CD14-positive monocyte (primary cell): ENCODE results near the gene IFNA17. TPM values are rescaled to one million over a fixed set of nuclear protein-coding genes. Genes with fewer than 3 reads are reported as not detected.

Source experiments
- DNase-seq, 3 donors: peaks; one replicate each; pipeline ENCODE4 v3.0.0-alpha.2; 2011 to 2022
- H2AFZ ChIP-seq: 2 replicates; pipeline ENCODE4 v1.6.0; 2012; ENCODE audit warnings: mild to moderate bottlenecking, low read depth, low read length, inconsistent platforms; ENCODE audit not compliant: insufficient read depth, poor library complexity, severe bottlenecking
- H3K27ac ChIP-seq, 2 donors: 1 replicate in 1 of 2; 2 replicates in 1 of 2; pipeline ENCODE4 v1.5.1; 2012 to 2013; ENCODE audit warnings: low read length in 2 of 2, control low read depth in 1 of 2, inconsistent platforms in 1 of 2, low read depth in 1 of 2, mild to moderate bottlenecking in 1 of 2
- H3K27me3 ChIP-seq, 2 donors: one replicate each; pipeline versions ENCODE4 v1.6.0 to v1.6.1; 2011 to 2013; ENCODE audit warnings: low read length in 2 of 2; ENCODE audit not compliant: control insufficient read depth in 2 of 2, insufficient read depth in 2 of 2
- H3K36me3 ChIP-seq, 2 donors: replicated peaks in 1 of 2; 1 replicate in 1 of 2; 2 replicates in 1 of 2; pipeline versions ENCODE4 v1.5.1 to v1.6.1; 2012 to 2013; ENCODE audit warnings: low read length in 2 of 2, control low read depth in 1 of 2, inconsistent platforms in 1 of 2, mild to moderate bottlenecking in 1 of 2; ENCODE audit not compliant: insufficient read depth in 2 of 2, control insufficient read depth in 1 of 2
- H3K4me1 ChIP-seq, 2 donors: 1 replicate in 1 of 2; 2 replicates in 1 of 2; pipeline versions ENCODE4 v1.5.1 to v1.6.1; 2012 to 2013; ENCODE audit warnings: low read length in 2 of 2, control low read depth in 1 of 2, inconsistent platforms in 1 of 2, mild to moderate bottlenecking in 1 of 2, moderate library complexity in 1 of 2; ENCODE audit not compliant: insufficient read depth in 2 of 2, control insufficient read depth in 1 of 2
- H3K4me2 ChIP-seq: replicated peaks from 2 replicates; pipeline ENCODE3; 2012; ENCODE audit warnings: low read length, moderate library complexity, mild to moderate bottlenecking; ENCODE audit not compliant: poor library complexity, severe bottlenecking; ENCODE audit errors: extremely low read depth
- H3K4me3 ChIP-seq, 3 experiments: fragments of 200-600 bp in 1 of 3; sonication (generic) in 1 of 3; replicated peaks in 1 of 3; 1 replicate in 2 of 3; 2 replicates in 1 of 3; pipeline ENCODE4 v1.5.1; 2011 to 2013; ENCODE audit warnings: low read length in 3 of 3, mild to moderate bottlenecking in 3 of 3, control low read depth in 2 of 3, low read depth in 2 of 3, inconsistent platforms in 1 of 3, moderate library complexity in 1 of 3
- H3K79me2 ChIP-seq: 2 replicates; pipeline ENCODE4 v1.6.0; 2012; ENCODE audit warnings: mild to moderate bottlenecking, control low read depth, inconsistent platforms, low read length, moderate library complexity; ENCODE audit not compliant: insufficient read depth
- H3K9ac ChIP-seq: 2 replicates; pipeline ENCODE4 v1.6.0; 2017; ENCODE audit warnings: low read length, mild to moderate bottlenecking; ENCODE audit not compliant: insufficient read depth, poor library complexity, severe bottlenecking
- H3K9me3 ChIP-seq, 2 donors: replicated peaks in 1 of 2; 1 replicate in 1 of 2; 2 replicates in 1 of 2; pipeline versions ENCODE4 v1.5.1 to v1.6.1; 2012 to 2013; ENCODE audit warnings: low read length in 2 of 2, control low read depth in 1 of 2; ENCODE audit not compliant: control insufficient read depth in 1 of 2, insufficient read depth in 1 of 2
- H4K20me1 ChIP-seq: 2 replicates; pipeline ENCODE4 v1.6.0; 2012; ENCODE audit warnings: mild to moderate bottlenecking, low read length, control low read depth, moderate library complexity; ENCODE audit not compliant: insufficient read depth
- H3K27ac Mint-ChIP-seq, 7 donors: one replicate each; pipeline ENCODE4 v1.8.0; 2020; ENCODE audit warnings: mild to moderate bottlenecking in 7 of 7, mixed read lengths in 7 of 7, moderate library complexity in 6 of 7, inconsistent platforms in 2 of 7
- H3K27me3 Mint-ChIP-seq, 3 donors: one replicate each; pipeline ENCODE4 v1.8.0; 2021 to 2022; ENCODE audit warnings: low read depth in 3 of 3, mild to moderate bottlenecking in 3 of 3, mixed read lengths in 3 of 3, moderate library complexity in 3 of 3, inconsistent platforms in 1 of 3
- H3K36me3 Mint-ChIP-seq, 2 donors: one replicate each; pipeline ENCODE4 v1.8.0; 2020; ENCODE audit warnings: mixed read lengths in 2 of 2, inconsistent platforms in 1 of 2, mild to moderate bottlenecking in 1 of 2
- H3K4me1 Mint-ChIP-seq: one replicate; pipeline ENCODE4 v1.8.0; 2020; ENCODE audit warnings: mild to moderate bottlenecking, mixed read lengths
- H3K4me3 Mint-ChIP-seq, 2 donors: one replicate each; pipeline ENCODE4 v1.8.0; 2020; ENCODE audit warnings: mild to moderate bottlenecking in 2 of 2, mixed read lengths in 2 of 2, moderate library complexity in 1 of 2
- H3K9me3 Mint-ChIP-seq, 7 donors: one replicate each; pipeline ENCODE4 v1.8.0; 2020 to 2022; ENCODE audit warnings: mixed read lengths in 7 of 7, mild to moderate bottlenecking in 6 of 7, moderate library complexity in 6 of 7, inconsistent platforms in 2 of 7
- WGBS: methylation state at CpG from one replicate; pipeline ENCODE4 v1.1.5; 2013; ENCODE audit warnings: missing lambda C conversion rate; ENCODE audit not compliant: insufficient coverage; 5-methylcytosine and 5-hydroxymethylcytosine counted together
- intact Hi-C, 2 donors: fragments of 100-400 bp; cut with micrococcal nuclease; formaldehyde crosslinking; loops; one replicate each; pipeline versions ENCODE4 v1.15.0 to v1.15.1; 2023
- polyA plus RNA-seq, 3 donors: library from polyadenylated mRNA; depleted of rRNA in 1 of 3; unstranded in 2 of 3; stranded (reverse) in 1 of 3; fragments of 300-500 nt in 2 of 3; fragments of >200 nt in 1 of 3; fragmentation: Illumina TruSeq in 2 of 3; gene quantifications; 1 replicate in 2 of 3; 2 replicates in 1 of 3; pipeline ENCODE4 v1.2.3, GENCODE V29; 2012 to 2021
- TF ChIP-seq, protein P1 (sequence below): fragments of 200-600 bp; IDR thresholded peaks from one replicate; pipeline ENCODE4 v1.8.0; 2022; ENCODE audit warnings: antibody characterized with exemption, mild to moderate bottlenecking

Gene IFNA17
- polyA plus RNA-seq, 3 donors, result not detected

DNA sequence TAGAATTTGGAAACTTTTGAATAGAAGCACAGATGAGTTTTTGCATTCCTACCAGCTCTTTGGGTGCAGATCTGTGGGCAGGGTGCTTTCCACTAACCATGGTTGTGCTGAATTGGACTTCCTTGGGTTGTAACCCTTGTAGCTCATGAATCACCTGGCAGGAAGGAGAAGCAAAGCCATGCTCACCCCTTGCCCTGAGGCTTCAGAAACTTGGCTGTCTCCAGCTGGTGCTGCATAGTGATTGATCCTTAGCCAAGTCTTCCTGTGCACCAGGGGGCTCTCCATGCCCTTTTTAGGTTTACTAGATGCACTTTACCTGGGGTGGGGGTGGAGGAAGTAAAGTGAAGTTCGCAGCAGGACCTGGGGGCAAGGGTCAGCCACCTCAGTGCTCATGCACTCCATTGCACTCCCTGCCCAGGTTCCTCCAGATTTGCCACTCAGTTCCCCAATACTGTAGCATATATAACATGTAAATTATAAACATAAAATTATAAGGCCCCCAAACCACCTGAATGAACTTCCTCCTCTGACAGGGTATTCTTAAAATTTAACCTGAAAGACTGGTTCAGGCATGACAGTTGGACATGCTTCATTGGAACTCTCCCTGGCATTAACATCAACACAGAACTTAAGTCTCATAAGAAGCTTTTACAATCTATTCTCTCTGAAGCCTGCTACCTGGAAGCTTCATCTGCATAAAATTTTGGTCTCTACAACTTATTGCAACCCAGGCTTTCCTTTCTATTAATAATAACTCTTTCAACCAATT is 37.6 kb upstream of the IFNA17 start:
- Mint-ChIP-seq H3K27me3 (peaks cover 0 to 11% (median 4%) of the 10 kb centered on the region in 3 donors), H3K9me3 (peaks cover 0 to 2% (median 0%) of the 10 kb centered on the region in 7 donors), H3K4me1 (peaks cover 11% of the 10 kb centered on the region), H3K27ac (no peak overlapping the region), H3K36me3 (no peaks in the 10 kb centered on the region), H3K4me3 (no peak overlapping the region)
- Histone ChIP-seq H2AFZ (no peak overlapping the region), H3K27ac (no peak overlapping the region), H3K4me3 (no peak overlapping the region), H3K27me3 (no peaks in the 10 kb centered on the region), H3K9me3 (no peaks in the 10 kb centered on the region), H3K79me2 (no peaks in the 10 kb centered on the region), H3K4me2 (no peak overlapping the region), H3K36me3 (no peaks in the 10 kb centered on the region), H3K4me1 (peaks cover 9% of the 10 kb centered on the region in 2 donors), H4K20me1 (no peaks in the 10 kb centered on the region), H3K9ac (no peak overlapping the region)
- TF ChIP-seq, protein P1, sequence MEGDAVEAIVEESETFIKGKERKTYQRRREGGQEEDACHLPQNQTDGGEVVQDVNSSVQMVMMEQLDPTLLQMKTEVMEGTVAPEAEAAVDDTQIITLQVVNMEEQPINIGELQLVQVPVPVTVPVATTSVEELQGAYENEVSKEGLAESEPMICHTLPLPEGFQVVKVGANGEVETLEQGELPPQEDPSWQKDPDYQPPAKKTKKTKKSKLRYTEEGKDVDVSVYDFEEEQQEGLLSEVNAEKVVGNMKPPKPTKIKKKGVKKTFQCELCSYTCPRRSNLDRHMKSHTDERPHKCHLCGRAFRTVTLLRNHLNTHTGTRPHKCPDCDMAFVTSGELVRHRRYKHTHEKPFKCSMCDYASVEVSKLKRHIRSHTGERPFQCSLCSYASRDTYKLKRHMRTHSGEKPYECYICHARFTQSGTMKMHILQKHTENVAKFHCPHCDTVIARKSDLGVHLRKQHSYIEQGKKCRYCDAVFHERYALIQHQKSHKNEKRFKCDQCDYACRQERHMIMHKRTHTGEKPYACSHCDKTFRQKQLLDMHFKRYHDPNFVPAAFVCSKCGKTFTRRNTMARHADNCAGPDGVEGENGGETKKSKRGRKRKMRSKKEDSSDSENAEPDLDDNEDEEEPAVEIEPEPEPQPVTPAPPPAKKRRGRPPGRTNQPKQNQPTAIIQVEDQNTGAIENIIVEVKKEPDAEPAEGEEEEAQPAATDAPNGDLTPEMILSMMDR, result no peak
- no peak for DNase-seq
- intact Hi-C loops, result no loop called here
- no CpG with 5 or more reads among the region's 1 CpG for WGBS

DNA sequence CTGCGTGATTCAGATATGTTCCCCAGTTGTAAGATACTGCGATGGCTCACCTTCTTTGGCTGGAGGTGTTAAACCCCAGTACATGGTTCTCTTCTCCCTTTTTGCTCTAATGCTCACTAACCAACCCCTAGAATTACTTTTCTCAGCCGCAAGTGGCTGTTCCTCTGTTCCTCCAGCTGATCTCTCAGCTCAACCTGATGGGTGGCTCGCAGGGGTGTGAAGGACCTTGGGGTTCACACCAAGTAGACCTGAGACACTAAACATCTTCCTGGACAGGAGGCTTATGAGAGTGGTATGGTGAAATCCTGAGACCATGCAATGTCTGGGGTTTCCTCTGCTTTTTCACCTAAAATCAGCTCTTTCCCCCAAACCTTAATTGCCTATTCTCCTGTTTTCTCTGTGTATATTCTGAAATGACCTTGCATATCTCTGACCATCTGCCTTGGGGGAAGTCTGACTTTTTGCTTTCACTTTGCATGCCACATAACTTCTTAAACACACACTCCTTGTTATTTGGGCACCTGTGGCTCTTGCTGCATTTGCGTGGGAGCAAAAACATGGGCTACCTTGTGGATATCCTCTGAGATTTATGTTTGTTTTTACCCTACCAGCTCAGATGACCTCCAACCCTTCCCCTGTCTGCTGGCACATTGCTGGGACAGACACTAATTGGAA is 27.7 kb upstream of the IFNA17 start:
- WGBS, result 61% methylated on average over 3 of the region's 5 CpGs
- H3K9me3 ChIP-seq, result no peaks in the 10 kb centered on the region
- Mint-ChIP-seq H3K27me3 (peaks cover 3 to 13% (median 8%) of the 10 kb centered on the region in 3 donors), H3K4me1 (peaks cover 34% of the 10 kb centered on the region), H3K27ac (no peak overlapping the region), H3K36me3 (no peaks in the 10 kb centered on the region), H3K9me3 (peaks cover 0 to 5% (median under 1%) of the 10 kb centered on the region in 7 donors), H3K4me3 (peak overlapping the region; percentile 11 to 28)
- H3K4me2 ChIP-seq, result no peak overlapping the region
- H3K79me2 ChIP-seq, result no peaks in the 10 kb centered on the region
- H3K27me3 ChIP-seq, result peaks cover under 1 to 3% of the 10 kb centered on the region in 2 donors
- no peak for DNase-seq
- TF ChIP-seq, protein P1, result no peak
- no peaks in the 10 kb centered on the region for H3K36me3 ChIP-seq
- intact Hi-C loops, result loop anchor here in 1 of 2 donors (10.0 kb wide), 2 partner anchors 69 to 199 kb away; no protein-coding TSS in a partner anchor
- H3K27ac ChIP-seq, result no peak overlapping the region
- no peak overlapping the region for H3K4me3 ChIP-seq
- H3K4me1 ChIP-seq, result peaks cover 22 to 23% of the 10 kb centered on the region in 2 donors
- H3K9ac ChIP-seq, result no peak overlapping the region
- H4K20me1 ChIP-seq, result no peaks in the 10 kb centered on the region
- H2AFZ ChIP-seq, result no peak overlapping the region
